Prostate gland (tissue), 2 donors: Measurements from ENCODE around the gene AMD1.

Source experiments
- CTCF ChIP-seq, 4 experiments: fragments of 200-600 bp in 2 of 4; fragments of 450-650 bp in 2 of 4; sonication (generic) in 2 of 4; IDR thresholded peaks; 1 replicate in 3 of 4; 2 replicates in 1 of 4; pipeline ENCODE4 v1.5.1; 2016 to 2019; ENCODE audit warnings: antibody characterized with exemption in 4 of 4, mild to moderate bottlenecking in 2 of 4, moderate library complexity in 2 of 4
- POLR2A ChIP-seq: fragments of 450-650 bp; IDR thresholded peaks from one replicate; pipeline ENCODE4 v1.6.1; 2016; ENCODE audit warnings: antibody characterized with exemption, mild to moderate bottlenecking

DNA sequence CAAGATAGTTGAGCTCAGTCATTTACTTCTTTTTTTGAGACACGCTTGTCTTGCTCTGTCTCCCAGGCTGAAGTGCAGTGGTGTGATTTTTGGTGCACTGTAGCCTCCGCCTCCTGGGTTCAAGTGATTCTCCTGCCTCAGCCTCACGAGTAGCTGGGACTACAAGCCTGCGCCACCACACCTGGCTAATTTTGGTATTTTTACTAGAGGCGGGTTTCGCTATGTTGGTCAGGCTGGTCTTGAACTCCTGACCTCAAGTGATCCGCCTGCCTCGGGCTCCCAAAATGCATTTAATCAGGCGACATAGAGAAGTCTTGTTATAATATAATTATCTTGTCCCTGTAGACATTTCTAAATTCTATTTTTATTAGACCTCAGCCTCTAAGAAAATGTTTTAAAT is 6.1 kb downstream of the AMD1 start:
- TF ChIP-seq CTCF (IDR thresholded peaks at IDR 0.05) (no peak), POLR2A (no peak)
